Caco-2 (cell line): ENCODE results near the gene MYOF. TPM values are rescaled to one million over a fixed set of nuclear protein-coding genes. Genes with fewer than 3 reads are reported as not detected.

Experiments used
- BruUV-seq: library from RNA; stranded (reverse); fragments of 400-500 nt; replicated peaks from 2 replicates; lab custom pipeline; 2021; lab: Mats Ljungman, UMichigan
- CTCF ChIA-PET: fragments of 300-600 bp; sonication (Branson Sonifier 250); formaldehyde crosslinking; loops from one replicate; lab custom pipeline; 2022; ENCODE audit warnings: antibody characterized with exemption; lab: Charles Lee
- POLR2A ChIA-PET: fragments of 300-600 bp; sonication (Branson Sonifier 250); formaldehyde crosslinking; loops from one replicate; lab custom pipeline; 2022; ENCODE audit warnings: antibody characterized with exemption; lab: Charles Lee
- DNase-seq, 2 experiments: peaks; one replicate each; pipeline versions ENCODE4 v3.0.0 to v3.0.0-alpha.2; 2020 to 2022
- H3K27me3 ChIP-seq: replicated peaks from 2 replicates; pipeline ENCODE4 v1.6.0; 2011; ENCODE audit warnings: low read length; ENCODE audit not compliant: control insufficient read depth, insufficient read depth
- H3K36me3 ChIP-seq: 2 replicates; pipeline ENCODE4 v1.5.1; 2011; ENCODE audit warnings: low read length; ENCODE audit not compliant: control insufficient read depth, insufficient read depth
- H3K4me1 ChIP-seq: fragments of 250-450 bp; sonication (Bioruptor Pico); 2 replicates; pipeline ENCODE4 v1.5.1; 2020; ENCODE audit warnings: mild to moderate bottlenecking
- H3K4me3 ChIP-seq: 2 replicates; pipeline ENCODE4 v1.5.1; 2011; ENCODE audit warnings: low read depth, mild to moderate bottlenecking, control low read depth, low read length
- H3K9me3 ChIP-seq: fragments of 250-450 bp; sonication (Bioruptor Pico); 2 replicates; pipeline ENCODE4 v1.5.1; 2020; ENCODE audit warnings: mild to moderate bottlenecking, moderate library complexity
- H3K27ac Mint-ChIP-seq: one replicate; pipeline ENCODE4 v1.8.0; 2022; ENCODE audit warnings: mixed read lengths; ENCODE audit not compliant: unreplicated experiment
- H3K27me3 Mint-ChIP-seq: one replicate; pipeline ENCODE4 v1.8.0; 2022; ENCODE audit warnings: mixed read lengths; ENCODE audit not compliant: insufficient read depth, unreplicated experiment
- H3K36me3 Mint-ChIP-seq: one replicate; pipeline ENCODE4 v1.8.0; 2022; ENCODE audit warnings: mild to moderate bottlenecking, mixed read lengths; ENCODE audit not compliant: insufficient read depth, unreplicated experiment
- H3K4me1 Mint-ChIP-seq: one replicate; pipeline ENCODE4 v1.8.0; 2022; ENCODE audit warnings: low read depth, mixed read lengths; ENCODE audit not compliant: unreplicated experiment
- H3K4me3 Mint-ChIP-seq: one replicate; pipeline ENCODE4 v1.8.0; 2022; ENCODE audit warnings: mild to moderate bottlenecking, moderate library complexity, mixed read lengths; ENCODE audit not compliant: unreplicated experiment
- H3K9me3 Mint-ChIP-seq: one replicate; pipeline ENCODE4 v1.8.0; 2022; ENCODE audit warnings: mixed read lengths; ENCODE audit not compliant: unreplicated experiment
- intact Hi-C: fragments of 100-400 bp; cut with micrococcal nuclease; formaldehyde crosslinking; loops from one replicate; pipeline ENCODE4 v1.10.0; 2022; ENCODE audit not compliant: unreplicated experiment
- total RNA-seq: library from RNA; stranded (reverse); gene quantifications from 2 replicates; pipeline ENCODE4 v1.2.3, GENCODE V29; 2022
- TF ChIP-seq, protein P1 (sequence below), 2 experiments: fragments of 200-600 bp in 1 of 2; IDR thresholded peaks; 1 replicate in 1 of 2; 2 replicates in 1 of 2; pipeline versions ENCODE4 v1.5.1 to v1.8.0; 2011 to 2022; ENCODE audit warnings: antibody characterized with exemption in 1 of 2, control low read depth in 1 of 2, inconsistent platforms in 1 of 2, low read depth in 1 of 2, low read length in 1 of 2, mild to moderate bottlenecking in 1 of 2, moderate library complexity in 1 of 2; ENCODE audit not compliant: insufficient read depth in 1 of 2, severe bottlenecking in 1 of 2, unreplicated experiment in 1 of 2

The MYOF gene
- total RNA-seq, 1 experiment from 2014 or later = 148 TPM

DNA sequence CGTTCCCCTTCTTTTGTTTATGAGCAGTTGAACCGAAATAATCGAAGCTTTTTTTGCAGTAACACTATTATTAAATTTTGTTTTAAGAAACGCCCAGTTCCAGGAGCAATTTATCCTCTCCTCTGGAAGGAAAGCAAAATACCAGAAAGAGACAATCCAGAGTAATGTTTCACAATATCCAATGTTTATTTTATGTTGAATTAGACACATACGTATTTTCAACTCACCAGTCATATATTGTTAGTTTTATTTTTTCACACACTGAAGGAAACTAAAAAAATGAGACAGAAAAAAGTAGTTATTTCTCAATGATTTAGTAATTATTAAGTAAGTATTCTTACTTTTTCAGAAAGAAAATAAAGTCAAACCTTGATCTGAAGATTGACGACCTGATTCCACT lies 85.1 kb downstream of the MYOF start:
- H3K4me1 ChIP-seq = no peaks in the 10 kb centered on the region
- Mint-ChIP-seq H3K27ac (no peak overlapping the region), H3K4me3 (no peak overlapping the region), H3K4me1 (peaks cover 8% of the 10 kb centered on the region), H3K36me3 (peaks cover 96% of the 10 kb centered on the region), H3K9me3 (no peaks in the 10 kb centered on the region), H3K27me3 (no peaks in the 10 kb centered on the region)
- POLR2A ChIA-PET = no interaction called here
- TF ChIP-seq, protein P1, sequence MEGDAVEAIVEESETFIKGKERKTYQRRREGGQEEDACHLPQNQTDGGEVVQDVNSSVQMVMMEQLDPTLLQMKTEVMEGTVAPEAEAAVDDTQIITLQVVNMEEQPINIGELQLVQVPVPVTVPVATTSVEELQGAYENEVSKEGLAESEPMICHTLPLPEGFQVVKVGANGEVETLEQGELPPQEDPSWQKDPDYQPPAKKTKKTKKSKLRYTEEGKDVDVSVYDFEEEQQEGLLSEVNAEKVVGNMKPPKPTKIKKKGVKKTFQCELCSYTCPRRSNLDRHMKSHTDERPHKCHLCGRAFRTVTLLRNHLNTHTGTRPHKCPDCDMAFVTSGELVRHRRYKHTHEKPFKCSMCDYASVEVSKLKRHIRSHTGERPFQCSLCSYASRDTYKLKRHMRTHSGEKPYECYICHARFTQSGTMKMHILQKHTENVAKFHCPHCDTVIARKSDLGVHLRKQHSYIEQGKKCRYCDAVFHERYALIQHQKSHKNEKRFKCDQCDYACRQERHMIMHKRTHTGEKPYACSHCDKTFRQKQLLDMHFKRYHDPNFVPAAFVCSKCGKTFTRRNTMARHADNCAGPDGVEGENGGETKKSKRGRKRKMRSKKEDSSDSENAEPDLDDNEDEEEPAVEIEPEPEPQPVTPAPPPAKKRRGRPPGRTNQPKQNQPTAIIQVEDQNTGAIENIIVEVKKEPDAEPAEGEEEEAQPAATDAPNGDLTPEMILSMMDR (IDR thresholded peaks at IDR 0.05; ENCODE audit: insufficient read depth in 1 of 2, low read depth in 1 of 2, low read length in 1 of 2, severe bottlenecking in 1 of 2, unreplicated experiment in 1 of 2) = no peak
- H3K9me3 ChIP-seq = no peaks in the 10 kb centered on the region
- intact Hi-C loops = no loop called here
- no peak overlapping the region for H3K4me3 ChIP-seq
- BruUV-seq = no TSS peak
- no peak for DNase-seq
- H3K36me3 ChIP-seq = no peaks in the 10 kb centered on the region
- CTCF ChIA-PET = no interaction called here
- H3K27me3 ChIP-seq = no peaks in the 10 kb centered on the region

DNA sequence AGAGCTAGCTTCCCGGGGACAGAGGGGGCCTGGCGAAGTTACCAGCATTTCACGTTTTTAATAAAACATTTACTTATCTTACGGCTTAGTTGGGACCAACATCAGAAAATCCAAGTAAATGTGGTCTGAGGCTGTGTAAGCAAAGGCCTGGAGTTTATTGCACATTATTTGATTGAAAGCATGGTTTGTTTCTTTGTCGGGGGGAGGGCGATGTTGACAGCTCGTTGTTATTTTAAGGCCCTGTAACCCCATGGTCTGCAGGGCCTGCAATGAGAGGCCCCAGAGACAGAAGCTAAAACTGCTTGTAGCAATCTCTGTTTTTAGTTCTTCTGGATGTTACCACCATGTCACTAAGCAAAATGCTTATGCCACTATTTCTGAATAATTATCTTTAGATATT lies 88.9 kb downstream of the MYOF start:
- H3K36me3 ChIP-seq = no peaks in the 10 kb centered on the region
- H3K4me1 ChIP-seq = no peaks in the 10 kb centered on the region
- Mint-ChIP-seq H3K36me3 (peaks cover 79% of the 10 kb centered on the region), H3K27me3 (no peaks in the 10 kb centered on the region), H3K27ac (no peak overlapping the region), H3K4me3 (no peak overlapping the region), H3K9me3 (no peaks in the 10 kb centered on the region), H3K4me1 (peaks cover 5% of the 10 kb centered on the region)
- H3K27me3 ChIP-seq = no peaks in the 10 kb centered on the region
- POLR2A ChIA-PET = no interaction called here
- H3K9me3 ChIP-seq = no peaks in the 10 kb centered on the region
- CTCF ChIA-PET = interaction anchor here (0.6 kb wide), 1 partner anchor 119 kb away, joined by 6 read pairs; no protein-coding TSS in a partner anchor
- TF ChIP-seq, protein P1 (IDR thresholded peaks at IDR 0.05; ENCODE audit: insufficient read depth in 1 of 2, low read depth in 1 of 2, low read length in 1 of 2, severe bottlenecking in 1 of 2, unreplicated experiment in 1 of 2) = no peak
- no peak for DNase-seq
- intact Hi-C loops = no loop called here
- TSS peak; percentile 13 for BruUV-seq
- no peak overlapping the region for H3K4me3 ChIP-seq

DNA sequence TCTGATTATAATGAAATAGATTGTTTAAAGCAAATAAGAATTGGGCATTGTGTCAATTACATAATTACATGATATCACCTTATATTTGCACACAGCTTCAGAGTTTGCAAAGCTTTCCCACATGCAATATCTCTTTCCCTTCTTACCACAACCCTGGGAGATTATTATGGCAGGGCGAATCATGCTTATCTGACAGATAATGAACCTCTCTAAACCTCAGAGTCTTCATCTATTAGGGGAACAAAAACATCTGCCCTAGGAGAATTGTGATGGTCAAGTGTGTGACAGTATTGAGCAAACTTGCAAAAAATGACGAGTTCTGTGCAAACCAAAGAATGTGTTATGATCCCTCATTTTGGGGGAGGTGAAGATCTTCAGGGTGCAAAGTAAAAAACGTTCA lies 90.0 kb downstream of the MYOF start:
- no peaks in the 10 kb centered on the region for H3K4me1 Mint-ChIP-seq
- H3K27me3 Mint-ChIP-seq = no peaks in the 10 kb centered on the region
- no peak overlapping the region for H3K27ac Mint-ChIP-seq
- no TSS peak for BruUV-seq
- Histone ChIP-seq H3K27me3 (no peaks in the 10 kb centered on the region), H3K9me3 (no peaks in the 10 kb centered on the region), H3K4me3 (no peak overlapping the region), H3K4me1 (no peaks in the 10 kb centered on the region), H3K36me3 (no peaks in the 10 kb centered on the region)
- H3K36me3 Mint-ChIP-seq = peaks cover 76% of the 10 kb centered on the region
- no peaks in the 10 kb centered on the region for H3K9me3 Mint-ChIP-seq
- DNase-seq = no peak
- TF ChIP-seq, protein P1 (IDR thresholded peaks at IDR 0.05; ENCODE audit: insufficient read depth in 1 of 2, low read depth in 1 of 2, low read length in 1 of 2, severe bottlenecking in 1 of 2, unreplicated experiment in 1 of 2) = no peak
- intact Hi-C loops = no loop called here
- POLR2A ChIA-PET = interaction anchor here (0.6 kb wide), 1 partner anchor 79 kb away, joined by 3 read pairs; no protein-coding TSS in a partner anchor
- CTCF ChIA-PET = no interaction called here
- H3K4me3 Mint-ChIP-seq = no peak overlapping the region
